HG03060 (cell line): ENCODE results near the gene MYO5A.
"Not testable (repeated sequence)": the region's sequence is repeated elsewhere in the genome, so short reads cannot be mapped to it uniquely, and the experiment has no call there.

ENCODE experiments used
- ATAC-seq: cut with Tn5 transposase; IDR thresholded peaks from one replicate; pipeline ENCODE4 v1.9.1; 2021; ENCODE audit warnings: low read depth, moderate number of reproducible peaks; ENCODE audit not compliant: unreplicated experiment

MYO5A gene

GRCh38 chr15:52509500-52510245 lies 19.0 kb downstream of the MYO5A start:
- no peak for ATAC-seq

DNA sequence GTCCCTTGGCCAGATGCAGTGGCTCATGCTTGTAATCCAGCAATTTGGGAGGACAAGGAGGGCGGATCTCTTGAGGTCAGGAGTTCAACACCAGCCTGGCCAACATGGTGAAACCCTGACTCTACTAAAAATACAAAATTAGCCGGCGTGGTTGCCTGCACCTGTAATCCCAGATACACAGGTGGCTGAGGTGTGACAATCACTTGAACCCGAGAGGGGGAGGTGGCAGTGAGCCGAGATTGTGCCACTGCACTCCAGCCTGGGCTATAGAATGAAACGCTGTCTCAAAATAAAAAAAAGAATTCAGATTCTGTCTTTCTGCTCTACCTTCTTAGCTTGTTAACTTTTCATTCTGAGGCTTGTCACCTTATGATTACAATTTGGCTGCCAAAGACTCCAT lies 22.1 kb downstream of the MYO5A start:
- ATAC-seq: no peak

GRCh38 chr15:52505151-52505550 lies 23.5 kb downstream of the MYO5A start:
- no peak for ATAC-seq

- peak; percentile 76 for ATAC-seq
Observed at GRCh38 chr15:52503788-52504496, 24.7 kb downstream of the MYO5A start.

DNA sequence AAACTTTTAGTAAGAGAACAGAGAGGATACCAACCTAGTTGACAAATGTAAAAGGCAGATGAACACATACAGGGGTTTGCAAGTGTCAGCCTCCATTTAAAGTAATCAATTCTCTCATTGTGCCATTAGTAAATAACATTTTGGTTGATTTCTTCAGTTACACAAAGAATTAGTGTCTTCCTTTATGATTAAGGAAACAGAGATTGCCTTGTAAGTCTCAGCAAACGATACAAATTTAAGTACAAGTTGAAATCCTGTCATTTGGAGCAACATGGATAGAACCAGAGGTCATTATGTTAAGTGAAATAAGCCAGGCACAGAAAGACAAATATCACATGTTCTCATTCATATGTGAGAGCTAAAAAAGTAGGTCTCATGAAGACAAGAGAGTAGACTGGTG lies 26.1 kb downstream of the MYO5A start:
- ATAC-seq: no peak

GRCh38 chr15:52499506-52499905 lies 29.2 kb downstream of the MYO5A start:
- ATAC-seq: no peak

DNA sequence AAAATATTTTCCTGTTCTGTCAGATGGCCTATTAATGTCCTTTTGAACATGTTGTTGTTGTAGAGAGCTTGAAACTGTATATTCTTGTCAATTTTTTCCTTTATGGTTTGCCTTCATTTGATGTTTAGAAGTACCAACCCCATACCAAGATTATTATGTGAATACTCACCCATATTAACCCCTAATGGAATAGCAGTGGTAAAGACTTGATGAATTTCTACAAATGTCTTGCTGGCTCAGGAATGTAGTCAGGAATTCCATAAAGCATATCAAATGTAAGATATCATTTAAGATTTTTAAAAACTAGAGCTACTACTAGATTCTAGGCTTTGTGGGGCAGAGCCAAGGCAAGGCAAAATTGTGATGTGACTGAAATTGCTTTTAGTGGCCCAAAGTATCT lies 30.0 kb downstream of the MYO5A start:
- no peak for ATAC-seq

GRCh38 chr15:52496776-52497470 lies 31.8 kb downstream of the MYO5A start:
- no peak for ATAC-seq

- ATAC-seq: no peak
Observed at GRCh38 chr15:52496175-52496574, 32.5 kb downstream of the MYO5A start.

- ATAC-seq: no peak
Observed at GRCh38 chr15:52495125-52495524, 33.6 kb downstream of the MYO5A start.

GRCh38 chr15:52493968-52494367 lies 34.7 kb downstream of the MYO5A start:
- no peak for ATAC-seq

GRCh38 chr15:52492132-52492531 lies 36.5 kb downstream of the MYO5A start:
- ATAC-seq: no peak

GRCh38 chr15:52491472-52491871 lies 37.2 kb downstream of the MYO5A start:
- no peak for ATAC-seq

- ATAC-seq: not testable (repeated sequence)
Observed at GRCh38 chr15:52489430-52489829, 39.2 kb downstream of the MYO5A start.

DNA sequence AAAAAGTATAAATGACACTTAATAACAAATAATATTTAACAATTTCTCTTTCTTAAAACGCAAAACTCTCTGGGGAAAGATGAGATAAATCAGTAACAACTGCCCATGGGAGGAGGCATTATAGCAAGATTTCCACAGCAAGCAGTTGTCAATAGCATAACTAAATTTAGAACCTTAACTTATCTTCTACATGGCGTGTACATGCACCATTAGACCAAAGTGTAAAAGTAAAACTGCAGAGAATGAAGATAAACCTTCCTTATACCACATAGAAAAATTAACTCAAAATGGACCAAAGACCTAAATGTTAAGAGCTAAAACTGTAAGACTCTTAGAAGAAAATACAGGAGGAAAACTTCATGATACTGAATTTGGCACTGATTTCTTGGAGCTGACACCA lies 39.9 kb downstream of the MYO5A start:
- ATAC-seq: no peak

DNA sequence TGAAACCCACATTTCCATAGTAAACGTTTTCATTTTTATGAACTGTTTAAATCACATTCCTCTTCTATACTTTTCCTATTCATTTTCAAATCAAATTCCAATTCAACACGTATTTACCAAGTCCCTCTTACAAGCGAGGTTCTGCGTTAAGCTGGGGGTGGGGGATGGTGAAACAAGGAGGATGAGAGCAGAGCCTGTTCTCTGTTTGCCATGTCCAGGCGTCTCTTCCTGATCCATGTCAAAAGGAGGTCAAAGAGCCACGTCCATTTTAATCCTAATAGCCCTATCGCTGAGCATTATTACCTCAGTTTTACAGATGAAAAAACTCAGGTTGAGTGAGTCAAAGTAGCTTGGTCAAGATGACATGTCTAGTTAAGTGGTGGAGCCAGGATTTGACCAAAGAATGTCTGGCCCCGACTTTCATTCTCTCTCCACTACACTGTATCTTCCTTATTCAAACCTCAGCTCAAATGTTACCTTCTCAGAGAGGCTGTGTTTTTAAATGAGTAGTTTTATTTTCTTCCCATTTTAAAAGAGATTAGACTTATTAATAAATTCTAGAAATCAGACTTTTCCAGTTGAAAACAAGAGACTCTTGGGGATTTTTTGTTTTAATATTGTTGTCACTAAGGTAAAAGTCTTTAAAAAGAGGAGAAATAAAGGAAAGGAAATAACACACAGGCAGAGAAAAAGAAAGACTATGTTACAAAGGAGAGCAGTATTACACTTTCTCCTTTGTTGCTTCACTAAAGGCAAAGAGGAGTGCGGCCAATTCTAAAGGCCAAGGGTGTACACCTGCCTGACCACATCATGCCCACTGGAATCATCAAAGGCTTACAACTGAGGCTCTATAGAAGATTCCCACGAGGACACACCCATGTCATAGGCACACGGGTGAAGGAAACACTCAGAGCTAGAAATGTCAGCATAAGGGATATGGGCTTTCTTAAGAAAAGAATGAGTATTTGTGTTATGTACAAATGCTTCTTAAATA lies 42.4 kb downstream of the MYO5A start:
- ATAC-seq: no peak

GRCh38 chr15:52485290-52485689 lies 43.4 kb downstream of the MYO5A start:
- ATAC-seq: no peak

GRCh38 chr15:52483707-52484106 lies 45.0 kb downstream of the MYO5A start:
- ATAC-seq: no peak

DNA sequence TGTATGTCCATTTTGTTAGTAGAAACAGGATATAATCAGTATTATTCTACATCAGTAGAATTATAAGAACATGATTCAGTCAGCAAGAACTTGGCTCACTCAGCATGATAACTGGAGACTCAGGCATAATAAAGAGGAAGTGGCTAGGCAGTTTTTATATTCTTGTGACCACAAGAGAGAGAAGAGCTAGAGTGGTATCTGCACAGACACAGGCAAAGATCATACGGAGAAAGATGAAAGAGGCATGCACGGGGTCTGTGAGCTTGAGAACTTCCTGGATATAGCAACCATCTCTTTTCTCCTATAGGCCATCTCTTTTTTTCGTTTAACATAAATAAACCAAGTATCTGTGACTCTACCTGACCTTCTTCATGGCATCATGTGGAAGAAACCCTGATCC lies 46.8 kb downstream of the MYO5A start:
- peak; percentile 94 for ATAC-seq

GRCh38 chr15:52480990-52481389 lies 47.7 kb downstream of the MYO5A start:
- ATAC-seq: no peak
